ENCODE results near the gene PCK2. TPM values are rescaled to one million over a fixed set of nuclear protein-coding genes. Genes with fewer than 3 reads are reported as not detected.

The PCK2 gene
- total RNA-seq, 4 donors from 2014 or later, result 10.5 to 13.5 (median 12.8) TPM

GRCh38 chr14:24072436-24072835, 21.7 kb upstream of the PCK2 start:
- intact Hi-C loops (cut with DNase I), result no loop called here
- Histone ChIP-seq H3K4me3 (no peak overlapping the region), H3K9me3 (no peaks in the 10 kb centered on the region), H3K36me3 (no peaks in the 10 kb centered on the region), H3K27me3 (peaks cover 0 to 29% (median 0%) of the 10 kb centered on the region in 4 donors), H3K27ac (no peak overlapping the region), H3K4me1 (peaks cover 0 to 22% (median 11%) of the 10 kb centered on the region in 3 donors)
- TF ChIP-seq POLR2A (IDR thresholded peaks at IDR 0.05) (no peak), CTCF (IDR thresholded peaks at IDR 0.05) (no peak)
- no CpG with 5 or more reads among the region's 7 CpGs for WGBS, 2 donors
- no peak for DNase-seq

GRCh38 chr14:24072881-24073877, 20.9 kb upstream of the PCK2 start:
- no peak for DNase-seq
- Histone ChIP-seq H3K9me3 (no peaks in the 10 kb centered on the region), H3K27me3 (peaks cover 0 to 29% (median 0%) of the 10 kb centered on the region in 4 donors), H3K4me3 (no peak overlapping the region), H3K27ac (no peak overlapping the region), H3K36me3 (no peaks in the 10 kb centered on the region), H3K4me1 (peaks cover 0 to 22% (median 11%) of the 10 kb centered on the region in 3 donors)
- 88 to 89% methylated on average over 11 to 16 of the region's 26 CpGs for WGBS, 2 donors
- no peak for TF ChIP-seq POLR2A (IDR thresholded peaks at IDR 0.05)
- TF ChIP-seq CTCF (IDR thresholded peaks at IDR 0.05), result no peak
- intact Hi-C loops (cut with DNase I), result no loop called here

GRCh38 chr14:24074625-24075484, 19.3 kb upstream of the PCK2 start:
- no peaks in the 10 kb centered on the region for H3K9me3 ChIP-seq
- H3K4me3 ChIP-seq, result no peak overlapping the region
- 75 to 77% methylated on average over 4 to 8 of the region's 11 CpGs for WGBS, 2 donors
- TF ChIP-seq CTCF (IDR thresholded peaks at IDR 0.05) (no peak), POLR2A (IDR thresholded peaks at IDR 0.05) (no peak)
- no peaks in the 10 kb centered on the region for H3K36me3 ChIP-seq
- H3K4me1 ChIP-seq, result peaks cover 0 to 22% (median 11%) of the 10 kb centered on the region in 3 donors
- no peak for DNase-seq
- peaks cover 0 to 21% (median 0%) of the 10 kb centered on the region in 4 donors for H3K27me3 ChIP-seq
- intact Hi-C loops (cut with DNase I), result no loop called here
- H3K27ac ChIP-seq, result no peak overlapping the region

DNA sequence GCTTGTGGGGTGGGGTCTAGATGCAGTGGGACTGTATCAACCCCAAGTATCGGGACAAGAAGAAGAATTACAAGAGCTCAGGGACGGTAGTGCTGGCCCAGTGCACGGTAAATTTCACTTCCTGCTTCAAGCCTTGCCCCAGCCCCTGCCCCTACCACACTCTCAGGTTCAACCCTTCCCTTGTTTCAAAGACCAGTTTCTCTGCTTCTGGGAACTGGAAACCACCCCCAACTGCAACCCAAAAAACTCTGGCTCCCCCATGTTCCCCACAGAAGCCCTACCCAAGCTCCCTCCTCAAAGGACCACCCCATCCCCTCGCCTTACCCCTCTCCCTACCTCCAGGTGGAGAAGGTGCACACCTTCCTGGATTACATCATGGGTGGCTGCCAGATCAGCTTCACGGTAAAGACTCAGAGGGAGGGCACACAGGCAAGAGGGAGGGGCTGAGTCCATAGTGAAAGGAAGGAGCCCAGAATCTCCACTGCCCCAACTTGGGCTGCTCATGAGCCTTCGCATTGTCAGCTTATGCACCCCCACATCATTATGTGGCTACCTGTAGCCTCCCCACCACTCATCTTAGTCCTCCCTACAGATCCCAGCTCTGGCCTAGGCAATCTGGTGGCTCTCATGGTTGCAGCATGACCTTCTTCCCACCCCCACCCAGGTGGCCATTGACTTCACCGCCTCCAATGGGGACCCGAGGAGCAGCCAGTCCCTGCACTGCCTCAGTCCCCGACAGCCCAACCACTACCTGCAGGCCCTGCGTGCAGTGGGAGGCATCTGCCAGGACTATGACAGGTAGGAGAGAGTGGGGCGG, 18.4 kb upstream of the PCK2 start:
- Histone ChIP-seq H3K27ac (no peak overlapping the region), H3K36me3 (no peaks in the 10 kb centered on the region), H3K27me3 (peaks cover 0 to 21% (median 0%) of the 10 kb centered on the region in 4 donors), H3K4me1 (peaks cover 0 to 28% (median 14%) of the 10 kb centered on the region in 3 donors), H3K9me3 (no peaks in the 10 kb centered on the region), H3K4me3 (no peak overlapping the region)
- TF ChIP-seq POLR2A (IDR thresholded peaks at IDR 0.05) (no peak), CTCF (IDR thresholded peaks at IDR 0.05) (no peak)
- DNase-seq, result no peak
- intact Hi-C loops (cut with DNase I), result no loop called here
- WGBS, 2 donors, result 76 to 78% methylated on average over 5 to 10 of the region's 11 CpGs
